HG03045 (cell line): ENCODE data around the gene SLC44A4.
"Not testable (repeated sequence)": the region's sequence is repeated elsewhere in the genome, so short reads cannot be mapped to it uniquely, and the experiment has no call there.

Source experiments
- ATAC-seq: cut with Tn5 transposase; IDR thresholded peaks from one replicate; pipeline ENCODE4 v1.9.1; 2021; ENCODE audit warnings: mild to moderate bottlenecking, moderate library complexity; ENCODE audit not compliant: unreplicated experiment

SLC44A4 gene

GRCh38 chr6:31878726-31879125, at the start of gene SLC44A4:
Gene SLC44A4 (minus strand): TSS chr6:31878997. CDS start chr6:31878980, 17 bp downstream.
- ATAC-seq: no peak

DNA sequence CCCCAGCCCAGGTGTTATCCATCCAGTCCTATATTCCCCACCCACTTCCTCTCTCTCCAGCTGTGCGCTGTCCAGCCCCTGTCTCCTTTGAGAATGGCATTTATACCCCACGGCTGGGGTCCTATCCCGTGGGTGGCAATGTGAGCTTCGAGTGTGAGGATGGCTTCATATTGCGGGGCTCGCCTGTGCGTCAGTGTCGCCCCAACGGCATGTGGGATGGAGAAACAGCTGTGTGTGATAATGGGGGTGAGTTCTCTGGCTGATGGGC, 49.8 kb upstream of the SLC44A4 start:
- ATAC-seq: no peak

GRCh38 chr6:31927863-31928671, 49.3 kb upstream of the SLC44A4 start:
- no peak for ATAC-seq

- no peak for ATAC-seq
These were observed 48.6 kb upstream of the SLC44A4 start, which contains the start of gene C2 for GRCh38 chr6:31927242-31927862. Gene C2 (plus strand): TSS chr6:31927717. CDS start chr6:31927753, 36 bp downstream.

- ATAC-seq: no peak
These were observed 44.1 kb upstream of the SLC44A4 start for GRCh38 chr6:31922942-31923341.

GRCh38 chr6:31920811-31921210, 42.0 kb upstream of the SLC44A4 start:
- ATAC-seq: no peak

- ATAC-seq: no peak
These were observed 41.0 kb upstream of the SLC44A4 start for GRCh38 chr6:31919624-31920303.

- ATAC-seq: no peak
These were observed 39.4 kb upstream of the SLC44A4 start for GRCh38 chr6:31918069-31918720.

GRCh38 chr6:31915756-31916155, 37.0 kb upstream of the SLC44A4 start:
- ATAC-seq: no peak

GRCh38 chr6:31915351-31915750, 36.6 kb upstream of the SLC44A4 start:
- ATAC-seq: no peak

DNA sequence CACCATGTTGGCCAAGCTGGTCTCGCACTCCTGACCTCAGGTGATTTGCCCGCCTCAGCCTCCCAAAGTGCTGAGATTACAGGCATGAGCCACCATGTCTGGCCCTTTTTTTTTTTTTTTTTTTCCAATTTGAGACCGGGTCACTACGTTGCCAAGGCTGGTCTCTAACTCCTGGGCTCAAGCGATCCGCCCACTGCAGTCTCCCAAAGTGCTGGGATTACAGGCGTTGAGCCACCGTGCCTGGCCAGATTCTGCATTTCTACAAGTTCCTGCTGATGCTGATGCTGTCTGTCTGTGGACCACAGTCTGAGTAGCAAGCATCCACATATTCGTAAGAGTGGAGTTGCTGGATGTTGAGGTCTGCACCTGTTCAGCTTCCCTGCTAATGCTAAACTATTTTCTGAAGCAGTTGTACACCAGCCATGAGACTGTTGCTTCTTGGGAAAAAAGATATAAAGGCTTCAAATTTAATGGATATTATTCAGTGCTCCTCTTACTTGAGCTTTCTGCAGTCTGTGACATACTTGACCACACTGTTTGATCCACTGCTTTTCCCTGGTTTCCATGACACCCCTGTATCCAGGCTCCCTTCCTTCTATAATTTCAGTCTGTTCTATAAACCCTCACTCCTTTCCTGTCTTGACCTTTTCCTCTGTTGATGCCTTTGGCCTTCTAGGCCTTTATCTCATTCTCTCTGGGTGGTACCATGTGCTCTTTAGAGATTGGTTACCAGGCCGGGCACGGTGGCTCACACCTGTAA, 33.2 kb upstream of the SLC44A4 start:
- ATAC-seq: no peak

DNA sequence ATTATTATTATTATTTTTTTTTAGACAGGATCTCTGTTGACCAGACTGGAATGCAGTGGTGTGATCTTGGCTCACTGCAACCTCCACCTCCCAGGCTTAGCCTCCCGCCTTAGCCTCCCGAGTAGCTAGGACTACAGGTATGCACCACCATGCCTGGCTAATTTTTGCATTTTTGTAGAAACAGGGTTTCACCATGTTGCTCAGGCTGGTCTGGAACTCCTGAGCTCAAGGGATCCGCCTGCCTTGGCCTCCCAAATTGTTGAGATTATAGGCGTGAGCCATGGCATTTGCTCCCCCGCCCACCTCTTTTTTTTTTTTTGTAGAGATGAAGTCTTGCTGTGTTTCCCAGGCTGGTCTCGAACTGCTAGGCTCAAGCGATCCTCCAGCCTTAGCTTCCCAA, 30.5 kb upstream of the SLC44A4 start:
- ATAC-seq: not testable (repeated sequence)

- ATAC-seq: peak; percentile 69
These were observed 30.0 kb upstream of the SLC44A4 start for GRCh38 chr6:31908791-31909190.

DNA sequence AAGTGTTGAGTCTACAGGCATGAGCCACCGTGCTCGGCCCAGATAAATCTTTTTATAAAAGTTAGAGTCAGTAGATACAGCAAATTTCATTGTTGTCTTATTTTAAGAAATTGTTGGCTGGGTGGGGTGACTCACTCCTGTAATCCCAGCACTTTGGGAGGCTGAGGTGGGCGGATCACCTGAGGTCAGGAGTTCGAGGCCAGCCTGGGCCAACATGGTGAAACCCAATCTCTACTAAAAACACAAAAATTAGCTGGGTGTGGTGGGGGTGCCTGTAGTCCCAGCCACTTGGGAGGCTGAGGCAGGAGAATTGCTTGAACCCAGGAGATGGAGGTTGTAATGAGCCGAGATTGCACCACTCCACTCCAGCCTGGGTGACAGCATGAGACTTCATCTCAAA, 29.5 kb upstream of the SLC44A4 start:
- not testable (repeated sequence) for ATAC-seq

GRCh38 chr6:31907158-31907813, 28.5 kb upstream of the SLC44A4 start:
- ATAC-seq: no peak

DNA sequence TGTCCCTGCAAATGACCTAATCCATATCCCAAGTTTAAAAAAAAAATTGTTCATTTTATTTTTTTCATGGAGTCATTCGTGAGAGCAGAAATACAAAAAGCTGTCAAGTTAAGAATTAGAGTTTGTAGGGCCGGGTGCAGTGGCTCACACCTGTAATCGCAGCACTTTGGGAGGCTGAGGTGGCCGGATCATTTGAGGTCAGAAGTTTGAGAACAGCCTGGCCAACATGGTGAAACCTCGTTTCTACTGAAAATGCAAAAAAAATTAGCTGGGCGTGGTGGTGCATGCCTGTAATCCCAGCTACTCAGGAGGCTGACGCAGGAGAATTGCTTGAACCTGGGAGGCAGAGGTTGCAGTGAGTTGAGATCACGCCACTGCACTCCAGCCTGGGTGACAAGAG, 27.9 kb upstream of the SLC44A4 start:
- ATAC-seq: not testable (repeated sequence)

DNA sequence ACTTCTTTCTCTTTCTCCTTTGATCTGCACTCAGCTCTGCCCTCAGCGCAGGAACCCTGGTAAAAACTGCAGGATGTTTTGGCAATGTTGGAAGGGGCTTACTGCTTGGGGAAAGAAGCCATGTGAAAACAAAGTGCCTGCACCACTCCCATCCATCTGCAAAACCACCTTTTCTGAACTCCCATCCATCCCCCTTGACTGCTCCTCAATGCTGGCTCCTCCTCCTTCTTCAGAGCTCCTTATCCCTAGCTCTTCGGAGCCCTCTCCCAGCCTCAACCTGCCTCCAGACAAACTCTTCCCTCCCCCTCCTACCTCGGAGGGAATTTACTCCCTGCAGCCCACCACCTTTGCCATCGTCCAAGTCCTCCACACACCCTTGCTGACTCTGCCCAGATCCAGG, 27.3 kb upstream of the SLC44A4 start:
- ATAC-seq: no peak

DNA sequence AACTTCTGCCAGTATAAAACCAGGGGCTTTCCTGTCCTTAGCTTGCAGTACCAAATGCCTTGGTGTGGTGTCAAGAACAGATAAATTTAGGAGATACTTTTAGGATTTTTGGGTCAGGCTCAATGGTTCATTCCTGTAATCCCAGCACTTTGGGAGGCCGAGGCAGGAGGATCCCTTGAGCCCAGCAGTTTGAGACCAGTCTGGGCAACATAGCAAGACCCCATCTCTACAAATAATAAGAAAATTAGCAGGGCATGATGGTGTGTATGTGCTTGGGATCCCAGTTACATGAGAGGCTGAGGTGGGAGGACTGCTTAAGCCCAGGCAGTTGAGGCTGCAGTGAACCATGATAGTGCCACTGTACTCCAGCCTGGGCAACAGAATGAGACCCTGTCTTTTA, 26.2 kb upstream of the SLC44A4 start:
- no peak for ATAC-seq

GRCh38 chr6:31903957-31904356, 25.2 kb upstream of the SLC44A4 start:
- ATAC-seq: no peak

DNA sequence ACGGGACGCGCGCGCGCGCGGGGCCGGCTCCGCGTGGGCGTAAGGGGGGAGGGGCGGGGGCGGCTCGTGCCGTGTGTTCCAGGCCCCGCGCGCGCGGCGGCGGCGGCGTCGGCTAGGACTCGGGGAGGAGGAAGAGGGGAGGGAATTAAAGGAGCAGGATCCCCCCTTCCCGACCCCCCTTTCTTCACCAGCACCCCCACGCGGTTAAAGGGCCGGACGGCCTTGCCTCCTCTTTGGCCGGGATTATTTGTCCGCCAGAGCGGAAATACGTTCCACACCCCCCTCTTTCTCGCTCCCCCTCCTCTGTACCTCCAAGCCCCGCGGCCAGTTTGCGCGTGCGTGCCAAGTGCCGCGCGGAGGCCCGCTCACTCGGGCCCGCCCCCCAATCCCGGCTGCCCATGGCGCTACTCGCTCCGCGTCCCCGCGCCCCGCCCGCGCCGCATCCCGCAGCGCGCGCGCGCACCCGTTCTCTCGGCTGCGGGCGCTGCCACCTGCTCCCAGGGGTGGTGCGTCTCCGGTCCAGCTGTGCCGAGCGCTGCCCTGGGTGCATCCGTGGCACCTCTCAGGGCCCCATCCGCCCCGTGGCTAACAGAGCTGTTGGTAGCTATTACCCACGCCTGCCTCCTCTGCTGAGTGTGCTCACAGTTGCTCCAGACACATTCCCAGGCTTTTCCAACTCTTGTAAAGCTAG, 23.3 kb upstream of the SLC44A4 start, which contains the start of gene ZBTB12:
Gene ZBTB12 (minus strand): TSS at position 134 of the 691 bp plus-strand sequence. CDS start 781 bp downstream, outside the sequence.
- peak; percentile 65 for ATAC-seq
